Posterior cingulate gyrus (tissue), 11 donors: Measurements from ENCODE around the gene CBX3.
"Not testable (repeated sequence)": the region's sequence is repeated elsewhere in the genome, so short reads cannot be mapped to it uniquely, and the experiment has no call there.

ENCODE experiments used
- DNase-seq, 10 donors: peaks; one replicate each; pipeline versions ENCODE4 v3.0.0 to v3.0.0-alpha.2; 2020 to 2021; ENCODE audit warnings: mixed read lengths in 3 of 10
- intact Hi-C: fragments of 100-400 bp; cut with DNase I; formaldehyde crosslinking; loops from one replicate; pipeline ENCODE4 v1.15.1; 2023

Gene CBX3

DNA sequence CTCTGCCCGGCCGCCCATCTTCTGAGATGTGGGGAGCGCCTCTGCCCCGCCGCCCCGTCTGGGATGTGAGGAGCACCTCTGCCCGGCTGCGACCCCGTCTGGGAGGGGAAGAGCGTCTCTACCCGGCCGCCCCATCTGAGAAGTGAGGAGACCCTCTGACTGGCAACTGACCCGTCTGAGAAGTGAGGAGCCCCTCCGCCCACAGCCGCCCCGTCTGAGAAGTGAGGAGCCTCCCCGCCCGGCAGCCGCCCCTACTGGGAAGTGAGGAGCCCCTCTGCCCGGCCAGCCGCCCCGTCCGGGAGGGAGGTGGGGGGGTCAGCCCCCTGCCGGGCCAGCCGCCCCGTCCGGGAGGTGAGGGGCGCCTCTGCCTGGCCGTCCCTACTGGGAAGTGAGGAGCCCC is 60.3 kb downstream of the CBX3 start:
- DNase-seq, intact Hi-C loops: not testable (repeated sequence)
